HG03095 (cell line): Measurements from ENCODE around the gene LIPA.
"Not testable (repeated sequence)": the region's sequence is repeated elsewhere in the genome, so short reads cannot be mapped to it uniquely, and the experiment has no call there.

Source experiments
- ATAC-seq: cut with Tn5 transposase; IDR thresholded peaks from one replicate; pipeline ENCODE4 v1.9.1; 2021; ENCODE audit warnings: moderate library complexity; ENCODE audit not compliant: unreplicated experiment

Gene LIPA

DNA sequence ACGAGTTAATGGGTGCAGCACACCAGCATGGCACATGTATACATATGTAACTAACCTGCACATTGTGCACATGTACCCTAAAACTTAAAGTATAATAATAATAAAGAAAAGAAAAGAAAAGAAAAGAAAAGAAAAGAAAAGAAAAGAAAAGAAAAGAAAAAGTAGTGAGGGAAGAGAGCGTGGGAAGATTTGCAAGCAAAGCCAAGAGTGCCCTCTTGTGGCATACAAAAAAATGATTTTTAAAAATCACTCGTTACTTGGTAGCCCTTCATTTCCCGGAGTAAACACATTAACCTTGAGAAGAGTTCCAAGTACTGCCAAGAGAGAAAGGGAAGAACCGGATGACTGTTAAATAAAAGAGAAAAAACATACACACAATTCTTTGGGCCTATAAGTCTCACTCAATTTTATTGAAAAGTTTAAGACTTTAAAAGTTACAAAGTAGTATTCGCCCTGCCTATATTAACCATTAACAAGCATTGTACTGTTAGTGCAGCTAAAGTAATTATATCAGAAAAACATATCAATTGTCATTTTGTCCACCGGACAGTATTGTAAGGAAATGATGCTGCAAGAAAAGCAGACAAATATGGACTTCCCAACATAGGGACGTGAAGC, 38.3 kb downstream of the LIPA start:
- no peak for ATAC-seq

- no peak for ATAC-seq
Observed at GRCh38 chr10:89210794-89211425, 40.7 kb downstream of the LIPA start.

DNA sequence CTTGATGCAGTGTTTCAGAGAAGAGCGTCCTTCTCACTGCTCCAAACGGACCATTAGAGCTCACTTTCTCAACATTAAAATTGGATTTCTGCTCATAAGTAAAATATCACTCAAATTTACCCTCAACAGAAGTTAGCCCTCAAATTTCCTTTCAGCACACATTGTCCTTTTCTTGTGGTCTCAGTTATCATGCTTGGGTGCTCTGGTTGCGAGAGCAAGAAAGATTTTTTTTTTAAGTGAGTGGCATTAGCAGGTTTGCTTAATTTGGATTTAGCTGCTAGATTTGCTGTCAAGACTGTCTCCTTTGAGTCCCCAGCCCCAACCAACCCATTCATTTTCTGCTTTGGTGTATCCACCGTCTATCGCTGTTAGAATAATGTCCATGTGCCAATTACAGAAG, 41.9 kb downstream of the LIPA start:
- ATAC-seq = no peak

DNA sequence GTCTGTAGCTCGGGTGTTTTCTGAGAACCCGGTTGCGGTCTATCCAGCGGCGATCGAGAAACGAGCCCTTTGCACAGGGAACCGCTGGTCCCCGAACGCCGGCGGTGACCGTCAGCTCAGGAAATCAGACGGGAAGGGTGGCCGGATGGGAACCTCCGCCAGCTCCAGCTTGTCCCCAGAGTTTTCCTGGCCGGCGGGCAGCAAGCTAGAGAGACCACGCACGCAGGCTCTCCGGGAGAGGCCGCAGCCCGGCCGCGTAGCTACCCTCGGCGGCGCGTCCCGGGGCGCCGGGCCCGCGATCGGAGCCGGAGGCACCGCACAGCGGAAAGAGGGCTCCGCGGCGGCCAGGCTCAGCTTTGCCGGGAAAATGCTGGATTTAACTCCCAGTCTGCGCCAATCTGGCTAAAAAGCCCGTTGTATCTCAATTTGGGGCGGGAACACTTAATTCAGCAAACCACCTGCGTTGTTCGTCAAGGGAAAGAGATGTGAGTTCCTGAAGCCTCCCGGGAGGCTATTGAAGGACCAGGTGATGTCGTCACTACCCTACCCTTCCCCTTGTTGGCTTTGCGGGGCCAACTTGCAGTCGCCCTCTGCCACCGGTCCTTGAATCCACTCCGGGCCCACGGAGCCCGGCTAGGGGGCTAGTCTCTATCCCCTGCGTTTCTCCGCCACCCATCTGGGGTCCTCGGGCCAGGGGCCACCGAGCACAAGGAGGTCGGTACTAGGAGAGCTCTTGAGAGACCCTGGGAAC, 43.6 kb downstream of the LIPA start:
- no peak for ATAC-seq

- no peak for ATAC-seq
Observed at GRCh38 chr10:89207181-89207800, 44.3 kb downstream of the LIPA start, which contains the start of gene CH25H. CH25H (minus strand) TSS chr10:89207317; CDS start chr10:89207292, 25 bp downstream.

GRCh38 chr10:89206402-89207180, 45.0 kb downstream of the LIPA start:
- no peak for ATAC-seq

GRCh38 chr10:89204621-89205185, 46.9 kb downstream of the LIPA start:
- ATAC-seq = no peak

- ATAC-seq = no peak
Observed at GRCh38 chr10:89203237-89203636, 48.3 kb downstream of the LIPA start.

DNA sequence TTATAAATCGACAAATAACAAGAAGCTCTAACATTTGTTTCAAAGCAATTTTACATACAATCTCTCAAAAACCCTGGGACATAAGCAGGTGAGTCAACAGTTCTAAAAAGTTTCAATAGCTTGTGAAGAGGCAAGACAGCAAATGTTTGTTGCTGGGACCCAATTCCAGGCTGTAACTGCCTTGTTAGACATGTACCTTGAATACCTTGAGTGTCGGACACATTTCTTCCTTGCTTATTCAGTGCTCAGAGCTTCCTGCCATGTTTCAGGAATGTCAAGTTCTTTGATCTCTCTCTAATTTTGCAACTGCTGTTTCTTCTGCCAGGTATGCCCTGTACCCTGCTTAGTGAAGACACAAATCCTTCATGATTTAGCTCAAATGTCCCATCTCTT, 49.5 kb downstream of the LIPA start:
- ATAC-seq = no peak

GRCh38 chr10:89201345-89202032, 50.1 kb downstream of the LIPA start:
- no peak for ATAC-seq

DNA sequence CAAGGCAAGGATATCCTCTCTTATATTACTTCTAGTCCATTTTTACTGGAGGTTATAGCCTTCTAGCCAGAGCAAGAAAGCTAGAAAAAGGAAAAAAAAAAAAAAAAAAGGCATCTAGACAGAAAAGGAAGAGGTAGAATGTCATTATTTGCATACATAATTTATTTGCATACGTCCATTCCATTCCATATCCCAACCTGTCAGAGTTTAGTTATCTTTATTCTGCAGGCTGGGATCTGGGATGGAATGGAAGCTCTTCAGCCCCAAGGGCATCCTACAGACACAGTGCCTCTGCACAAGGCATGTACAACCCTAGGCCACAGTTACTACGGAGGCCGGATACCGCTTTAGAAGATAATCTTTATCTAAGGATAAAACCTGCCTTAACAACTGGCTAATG, 54.1 kb downstream of the LIPA start:
- no peak for ATAC-seq

- ATAC-seq = not testable (repeated sequence)
Observed at GRCh38 chr10:89191301-89191700, 60.3 kb downstream of the LIPA start.

GRCh38 chr10:89189211-89189734, 62.3 kb downstream of the LIPA start:
- ATAC-seq = no peak

DNA sequence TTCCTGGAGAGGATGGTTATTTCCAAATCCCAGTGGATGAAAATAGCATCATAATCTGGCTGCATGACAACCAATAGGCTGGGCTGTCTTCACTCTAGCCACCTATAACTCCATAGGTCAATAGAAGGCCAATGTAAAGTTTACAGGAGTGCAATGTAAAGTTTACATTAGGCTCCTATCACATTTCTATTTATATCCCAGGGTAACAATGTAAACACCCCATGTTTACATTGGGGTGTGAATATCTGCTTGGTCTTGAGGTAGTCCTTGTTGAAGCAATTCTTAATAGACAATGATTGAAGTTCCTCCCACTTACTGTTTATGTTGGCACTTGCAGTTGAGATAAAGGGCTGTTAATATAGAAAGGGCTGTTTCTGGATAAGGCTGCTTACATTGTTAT, 65.9 kb downstream of the LIPA start:
- no peak for ATAC-seq

GRCh38 chr10:89184638-89185037, 66.9 kb downstream of the LIPA start:
- no peak for ATAC-seq

DNA sequence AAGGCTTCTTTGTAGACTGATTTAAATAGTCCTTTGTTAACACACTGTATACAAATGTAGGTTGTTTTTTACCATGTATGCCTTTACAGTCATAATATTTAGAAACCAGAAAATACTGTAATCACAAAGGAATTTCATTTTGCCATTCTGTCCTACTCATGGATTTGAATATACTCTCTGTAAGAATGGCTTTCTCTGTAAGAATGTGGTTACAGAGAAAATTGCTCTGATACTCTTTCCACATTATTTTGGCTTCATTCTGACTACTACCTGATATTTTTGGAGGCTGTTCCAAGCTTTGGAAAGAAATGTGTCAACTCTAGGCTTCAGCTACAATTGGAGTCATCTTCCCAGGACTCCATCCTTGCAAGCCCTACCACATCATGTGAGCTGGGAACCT, 68.0 kb downstream of the LIPA start:
- ATAC-seq = no peak

DNA sequence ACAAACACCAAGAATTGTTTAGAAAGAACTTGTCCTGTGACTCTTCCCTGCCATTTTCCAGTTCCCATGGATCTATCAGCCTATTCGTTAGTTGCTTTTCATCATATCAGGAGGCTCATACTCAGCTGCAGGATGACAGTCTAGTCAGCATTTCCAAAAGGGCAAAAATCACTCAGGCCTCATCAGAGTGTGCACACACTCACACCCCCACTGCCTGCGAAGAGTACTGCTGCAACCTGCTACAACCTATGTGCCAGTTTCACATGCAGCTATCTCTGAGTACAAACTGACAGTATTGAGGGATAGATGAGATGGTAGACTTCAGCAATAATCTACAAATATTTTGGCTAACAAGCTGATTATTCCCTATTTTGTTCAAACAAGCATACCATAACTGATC, 68.7 kb downstream of the LIPA start:
- no peak for ATAC-seq

DNA sequence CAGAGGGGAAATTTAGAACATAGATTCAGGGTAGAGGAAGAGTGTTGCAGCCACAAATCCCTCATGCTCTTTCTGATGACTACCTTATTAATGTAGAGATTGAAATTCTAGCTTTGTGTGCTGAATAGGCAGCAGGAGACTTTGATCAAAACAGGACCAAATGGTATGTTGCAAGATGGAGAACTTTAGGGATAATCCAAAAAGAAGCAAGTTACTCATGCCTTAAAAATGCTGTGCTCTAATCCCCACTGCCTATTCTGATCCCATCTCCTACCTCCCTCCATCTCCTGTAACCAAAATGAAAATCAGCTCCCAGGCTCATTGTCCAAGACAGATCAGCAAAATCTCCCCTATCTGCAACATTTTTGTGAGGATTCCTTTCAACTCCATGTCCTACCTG, 75.8 kb downstream of the LIPA start:
- ATAC-seq = no peak

DNA sequence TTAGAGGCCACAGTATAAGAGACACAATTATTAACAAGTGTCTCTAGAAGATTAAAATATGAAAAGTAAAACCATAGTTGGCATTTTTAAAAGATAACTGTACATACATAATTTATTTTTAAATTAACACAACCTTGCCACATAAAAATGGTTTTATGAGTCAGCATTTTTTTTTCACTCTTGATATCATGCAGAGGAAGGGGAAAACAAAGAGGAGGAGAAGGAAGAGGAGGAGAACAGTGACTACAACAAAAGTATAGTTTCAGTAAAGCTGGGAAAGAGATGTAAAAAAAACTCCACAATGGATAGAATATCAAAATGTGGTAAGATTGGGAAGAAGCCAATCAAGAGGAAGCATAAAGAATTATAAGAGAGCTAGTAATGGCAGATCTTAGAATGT, 78.5 kb downstream of the LIPA start:
- ATAC-seq = no peak

- no peak for ATAC-seq
Observed at GRCh38 chr10:89171996-89172395, 79.6 kb downstream of the LIPA start.
